Medulla oblongata (tissue), 1 donor: Measurements from ENCODE around the gene BSDC1.
"Not testable (repeated sequence)": the region's sequence is repeated elsewhere in the genome, so short reads cannot be mapped to it uniquely, and the experiment has no call there.

Source experiments
- DNase-seq: peaks from one replicate; pipeline ENCODE4 v3.0.0-alpha.2; 2015; ENCODE audit errors: extremely low spot score

The BSDC1 gene

GRCh38 chr1:32357614-32358013, 36.6 kb downstream of the BSDC1 start:
- no peak for DNase-seq

- no peak for DNase-seq
Observed at GRCh38 chr1:32356478-32356877, 37.8 kb downstream of the BSDC1 start.

GRCh38 chr1:32355778-32356177, 38.5 kb downstream of the BSDC1 start:
- DNase-seq = not testable (repeated sequence)

GRCh38 chr1:32353886-32354570, 40.2 kb downstream of the BSDC1 start:
- no peak for DNase-seq

DNA sequence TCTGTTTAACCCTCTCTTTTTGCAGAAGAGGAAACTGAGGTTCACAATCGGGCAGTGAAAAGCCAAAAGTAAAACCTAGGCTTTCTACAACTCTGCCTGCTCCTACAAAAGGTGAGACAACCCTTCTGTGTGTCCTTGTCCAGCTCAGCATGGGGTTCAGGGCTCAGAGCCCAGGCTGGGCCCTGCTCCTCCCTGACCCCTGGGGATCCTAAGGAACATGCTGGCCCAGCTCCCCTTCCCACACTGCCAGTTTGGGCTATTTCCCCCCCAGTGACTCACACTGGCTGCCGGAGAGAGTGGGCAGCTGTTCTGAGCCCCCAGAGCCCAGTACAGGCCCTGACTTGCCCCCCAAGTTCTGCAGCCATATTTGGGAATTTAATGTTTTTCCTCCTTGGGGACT, 40.8 kb downstream of the BSDC1 start:
- DNase-seq = no peak

DNA sequence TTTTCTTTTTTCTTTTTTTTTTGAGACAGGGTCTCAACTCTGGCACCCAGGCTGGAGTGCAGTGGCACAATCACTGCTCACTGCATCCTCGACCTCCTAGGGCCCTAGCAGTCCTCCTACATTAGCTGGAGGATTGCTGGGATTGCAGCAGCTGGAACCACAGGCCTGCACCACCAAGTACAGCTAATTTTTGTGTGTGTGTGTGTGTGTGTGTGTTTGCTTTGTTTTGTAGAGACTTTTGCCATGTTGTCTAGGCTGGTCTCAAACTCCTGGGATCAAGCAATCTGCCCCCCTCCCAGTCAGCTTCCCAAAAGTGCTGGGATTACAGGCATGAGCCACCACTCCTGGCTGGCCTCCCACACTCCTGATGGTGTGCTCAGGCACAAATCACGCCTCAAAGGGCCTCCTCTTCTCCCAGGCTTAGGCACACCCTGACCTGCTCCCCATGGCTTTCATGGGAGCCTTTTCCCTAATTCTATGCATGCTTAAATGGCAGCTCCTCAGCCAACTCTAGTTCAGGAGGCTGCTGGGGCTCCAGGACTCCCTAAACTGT, 41.3 kb downstream of the BSDC1 start:
- no peak for DNase-seq

DNA sequence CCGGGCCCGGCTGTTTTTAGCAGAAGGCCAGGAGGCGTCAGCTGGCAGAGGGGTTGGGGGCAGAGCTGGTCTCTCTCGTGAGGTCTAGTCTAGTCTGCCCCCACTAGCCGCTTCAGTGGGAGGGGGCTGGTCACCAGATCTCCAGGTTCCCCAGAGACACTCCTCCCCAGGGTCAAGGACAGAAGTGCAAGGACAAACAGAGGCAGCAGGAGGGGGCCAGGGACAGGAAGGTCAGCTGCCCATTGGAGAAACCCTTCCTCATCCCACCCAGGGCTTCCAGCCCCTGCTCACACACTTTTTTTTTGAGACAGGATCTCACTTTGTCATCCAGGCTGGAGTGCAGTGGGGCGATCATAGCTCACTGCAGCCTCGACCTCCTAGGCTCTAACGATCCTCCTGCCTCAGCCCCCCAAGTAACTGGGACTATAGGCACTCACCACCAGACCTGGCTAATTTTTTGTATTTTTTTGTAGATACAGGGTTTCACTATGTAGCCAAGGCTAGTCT, 41.9 kb downstream of the BSDC1 start:
- DNase-seq = no peak

DNA sequence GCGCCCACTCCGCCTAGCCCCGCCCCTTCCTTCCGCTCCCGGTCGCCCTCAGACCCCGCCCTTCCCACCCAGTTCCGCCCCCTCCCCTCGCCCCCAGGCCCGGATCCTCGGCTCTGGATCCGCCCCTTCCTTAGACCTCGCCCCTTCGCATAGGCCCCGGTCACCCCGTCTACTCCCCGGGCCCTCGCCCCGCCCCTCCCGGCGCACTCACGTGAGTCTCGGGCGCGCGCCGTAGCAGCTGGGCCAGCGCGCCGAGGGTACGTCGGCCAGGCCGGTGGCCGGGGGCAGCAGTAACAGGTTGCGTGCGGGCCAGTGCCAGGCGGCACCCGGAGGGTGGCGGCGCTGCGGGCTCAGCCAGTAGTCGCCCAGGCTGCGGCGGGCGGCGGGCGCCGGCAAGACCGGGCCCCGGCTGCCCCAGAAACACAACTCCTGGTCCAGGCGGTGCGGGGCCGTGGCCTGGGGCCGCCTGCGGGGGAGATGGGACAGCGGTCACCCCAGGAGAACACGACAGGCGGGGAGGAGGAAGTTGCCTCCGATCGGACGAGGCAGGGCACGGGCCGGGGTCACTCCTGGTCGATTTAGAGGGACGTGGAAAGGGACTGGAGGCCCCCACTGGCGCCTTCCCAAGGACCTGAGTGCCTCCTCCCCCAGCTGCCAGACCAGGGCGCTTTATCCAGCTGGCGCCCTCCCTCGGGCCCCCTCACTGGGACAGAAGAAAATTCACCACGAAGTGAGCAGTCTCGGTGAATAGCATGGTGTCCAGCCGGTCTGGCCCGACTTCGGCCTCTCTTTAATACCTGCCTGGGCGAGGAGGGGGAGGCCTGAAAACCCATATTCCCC, 42.6 kb downstream of the BSDC1 start:
- peak; percentile 96 for DNase-seq

GRCh38 chr1:32350785-32351398, 43.3 kb downstream of the BSDC1 start:
- no peak for DNase-seq

DNA sequence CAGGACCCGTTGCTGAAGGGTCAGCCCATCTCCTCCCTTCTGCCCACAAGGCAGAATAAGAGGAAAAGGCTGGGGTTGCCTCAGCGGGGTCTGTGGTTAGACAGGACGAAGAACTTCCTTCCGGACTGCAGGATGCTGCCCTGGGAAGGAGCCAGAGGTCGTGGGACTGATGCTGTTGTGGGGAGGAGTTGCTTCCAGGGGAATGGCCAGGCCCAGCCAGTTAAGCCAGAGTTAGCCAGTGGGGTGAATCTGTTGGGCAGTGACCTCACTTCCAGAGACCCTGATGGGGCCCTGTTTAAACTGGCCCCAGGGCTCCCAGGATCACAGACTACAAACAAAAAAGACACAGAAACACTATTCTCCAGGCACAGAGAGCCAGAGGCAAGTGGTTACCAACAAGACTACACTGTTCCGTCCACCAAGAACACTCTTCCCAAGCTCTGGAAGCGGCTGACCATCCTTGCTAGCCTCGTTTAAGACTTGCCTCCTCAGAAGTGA, 45.0 kb downstream of the BSDC1 start:
- no peak for DNase-seq

DNA sequence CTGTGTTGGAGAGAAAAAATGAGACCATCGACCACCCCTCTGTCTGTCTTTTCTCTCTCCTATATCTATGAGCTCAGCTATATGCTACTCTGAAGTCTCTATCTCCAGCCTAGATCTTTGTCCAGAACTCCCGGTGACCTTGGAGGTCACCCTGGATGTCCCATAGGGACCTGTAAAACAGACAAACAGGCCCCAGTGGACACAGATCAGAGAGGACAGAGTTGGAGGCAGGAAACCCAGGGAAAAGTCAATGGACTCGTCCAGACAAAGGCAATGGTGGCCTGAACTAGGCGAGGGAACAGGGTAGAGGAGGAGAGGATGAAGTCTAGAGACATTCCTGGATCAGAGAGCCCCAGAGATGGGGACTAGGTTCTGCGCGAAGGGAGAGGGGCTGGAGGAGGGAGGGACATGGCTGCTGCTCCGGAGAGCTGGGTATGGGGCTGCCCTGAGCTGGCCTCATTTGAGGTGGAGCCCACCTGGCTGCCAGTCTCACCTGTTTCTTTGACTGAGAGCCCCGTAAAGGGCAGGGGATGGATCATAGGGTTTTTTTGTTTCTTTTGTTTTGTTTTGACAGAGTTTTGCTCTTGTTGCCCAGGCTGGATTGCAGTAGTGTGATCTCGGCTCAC, 47.6 kb downstream of the BSDC1 start:
- DNase-seq = no peak

GRCh38 chr1:32345289-32345827, 48.9 kb downstream of the BSDC1 start:
- no peak for DNase-seq

DNA sequence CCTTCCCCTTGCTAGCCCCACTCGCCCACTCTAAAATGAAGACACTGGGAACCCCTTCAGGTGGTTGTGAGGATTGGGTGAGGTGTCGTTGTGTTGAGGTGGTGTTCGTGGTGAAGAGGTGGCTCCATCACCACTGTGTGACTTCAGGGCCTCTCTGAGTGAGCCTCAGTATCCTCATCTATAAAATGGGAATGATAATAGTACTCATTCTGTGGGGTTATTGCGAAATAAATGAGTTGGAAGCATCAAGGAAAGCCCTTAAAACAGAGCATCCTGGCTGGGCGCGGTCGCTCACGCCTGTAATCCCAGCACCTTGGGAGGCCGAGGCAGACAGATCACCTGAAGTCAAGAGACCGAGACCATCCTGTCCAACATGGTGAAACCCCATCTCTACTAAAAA, 51.5 kb downstream of the BSDC1 start:
- no peak for DNase-seq

GRCh38 chr1:32341971-32342370, 52.3 kb downstream of the BSDC1 start:
- no peak for DNase-seq

GRCh38 chr1:32341186-32341757, 53.0 kb downstream of the BSDC1 start:
- peak; percentile 57 for DNase-seq

DNA sequence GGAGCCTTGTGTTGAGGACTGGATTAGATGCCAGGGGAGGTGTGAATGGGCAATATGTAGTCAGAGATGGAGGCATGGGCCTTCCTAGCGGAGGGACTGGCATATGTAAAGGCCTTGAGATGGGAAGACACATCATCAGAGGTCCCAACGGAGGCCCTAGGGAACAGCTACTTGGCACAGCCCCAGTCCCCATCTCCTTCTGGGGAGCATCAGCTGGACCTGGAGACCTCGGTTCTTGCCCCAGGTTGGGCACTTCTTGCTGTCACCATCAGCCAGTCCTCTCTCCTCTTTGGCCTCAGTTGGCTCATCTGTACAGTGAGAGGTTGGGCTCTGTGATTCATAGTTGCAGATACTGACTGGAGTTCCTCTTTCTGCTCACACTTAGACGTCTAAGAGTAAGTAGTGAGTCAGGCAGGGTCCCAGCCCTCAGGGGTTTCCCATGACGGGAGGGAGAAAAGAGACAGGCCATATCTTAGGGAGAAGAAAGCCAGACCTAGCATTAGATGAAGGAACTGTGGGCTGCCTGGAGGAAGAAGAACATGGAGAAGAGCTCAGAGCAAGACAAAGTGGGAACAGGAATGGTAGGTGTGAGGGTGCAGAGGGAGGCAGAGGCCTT, 54.8 kb downstream of the BSDC1 start:
- no peak for DNase-seq

DNA sequence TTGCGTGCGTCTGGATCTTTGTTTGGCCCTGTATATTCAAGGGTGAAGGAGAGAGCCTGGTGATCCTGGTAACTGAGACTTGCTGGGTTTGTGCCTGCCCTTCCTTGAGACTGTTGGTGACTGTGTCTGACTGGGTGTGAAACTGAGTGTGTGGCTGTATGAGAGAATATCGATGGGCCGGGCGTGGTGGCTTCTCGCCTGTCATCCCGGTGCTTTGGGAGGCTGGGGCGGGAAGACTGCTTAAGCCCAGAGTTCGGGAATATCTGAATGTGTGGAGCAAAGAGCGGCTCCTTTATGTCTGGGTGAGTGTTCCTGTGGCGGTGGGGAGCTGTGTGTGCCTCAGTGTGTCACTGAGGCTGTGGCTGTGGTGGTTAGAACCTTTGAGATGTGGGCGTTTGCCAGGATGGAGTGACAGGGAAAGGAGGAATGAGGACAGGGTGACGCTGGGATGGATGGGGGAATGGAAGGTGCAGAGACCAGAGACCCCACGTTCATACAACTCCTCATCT, 55.5 kb downstream of the BSDC1 start:
- no peak for DNase-seq

GRCh38 chr1:32337855-32338636, 56.2 kb downstream of the BSDC1 start:
- peak; percentile 95 for DNase-seq

GRCh38 chr1:32336963-32337675, 57.1 kb downstream of the BSDC1 start:
- DNase-seq = no peak
